ENCODE results near the gene HGFAC.

DNA sequence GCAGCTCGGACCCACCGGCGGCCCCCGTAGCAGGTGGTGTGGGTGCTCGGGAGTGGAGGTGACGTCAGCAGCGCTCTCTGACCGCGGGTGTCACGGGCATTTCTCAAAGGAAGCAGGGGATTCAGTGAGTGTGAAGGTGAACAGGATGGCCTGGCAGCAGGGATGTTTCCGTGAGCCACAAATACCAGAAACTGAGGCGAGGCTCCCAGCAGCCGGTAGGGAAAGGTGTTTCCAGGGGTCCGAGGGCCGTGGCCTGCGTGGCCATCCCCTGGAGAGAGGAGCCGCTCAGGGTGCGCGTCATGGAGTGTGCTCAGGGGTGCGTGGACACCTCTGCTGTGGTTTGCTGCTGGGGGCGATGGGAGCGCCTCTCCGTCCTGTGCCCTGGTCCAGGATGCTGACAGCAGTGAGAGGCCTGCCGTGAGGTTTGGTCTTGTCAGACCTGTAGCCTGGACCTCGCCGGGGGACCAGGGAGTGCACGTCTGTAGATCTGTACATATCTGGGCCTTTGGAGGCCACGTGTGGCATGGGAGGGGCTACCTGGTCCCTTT, 10.2 kb upstream of the HGFAC start:
- TF ChIP-seq, protein P1, sequence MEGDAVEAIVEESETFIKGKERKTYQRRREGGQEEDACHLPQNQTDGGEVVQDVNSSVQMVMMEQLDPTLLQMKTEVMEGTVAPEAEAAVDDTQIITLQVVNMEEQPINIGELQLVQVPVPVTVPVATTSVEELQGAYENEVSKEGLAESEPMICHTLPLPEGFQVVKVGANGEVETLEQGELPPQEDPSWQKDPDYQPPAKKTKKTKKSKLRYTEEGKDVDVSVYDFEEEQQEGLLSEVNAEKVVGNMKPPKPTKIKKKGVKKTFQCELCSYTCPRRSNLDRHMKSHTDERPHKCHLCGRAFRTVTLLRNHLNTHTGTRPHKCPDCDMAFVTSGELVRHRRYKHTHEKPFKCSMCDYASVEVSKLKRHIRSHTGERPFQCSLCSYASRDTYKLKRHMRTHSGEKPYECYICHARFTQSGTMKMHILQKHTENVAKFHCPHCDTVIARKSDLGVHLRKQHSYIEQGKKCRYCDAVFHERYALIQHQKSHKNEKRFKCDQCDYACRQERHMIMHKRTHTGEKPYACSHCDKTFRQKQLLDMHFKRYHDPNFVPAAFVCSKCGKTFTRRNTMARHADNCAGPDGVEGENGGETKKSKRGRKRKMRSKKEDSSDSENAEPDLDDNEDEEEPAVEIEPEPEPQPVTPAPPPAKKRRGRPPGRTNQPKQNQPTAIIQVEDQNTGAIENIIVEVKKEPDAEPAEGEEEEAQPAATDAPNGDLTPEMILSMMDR (conservative IDR thresholded peaks at IDR 0.05 in 1 of 2, IDR thresholded peaks at IDR 0.05 in 1 of 2; ENCODE audit: extremely low read depth in 1 of 2, insufficient read depth in 1 of 2, low read depth in 1 of 2, low read length in 2 of 2), result no peak
- no peak for TF ChIP-seq EZH2 (IDR thresholded peaks at IDR 0.05; ENCODE audit: borderline replicate concordance, low read length)

Data from mammary epithelial cell (primary cell).